Duodenal mucosa (tissue), 2 donors: ENCODE results near the gene EQTN.

Source experiments
- H3K27ac ChIP-seq: one replicate; pipeline ENCODE4 v1.7.0; 2013; ENCODE audit warnings: low read depth, low read length
- H3K27me3 ChIP-seq, 2 donors: one replicate each; pipeline ENCODE4 v1.7.0; 2013; ENCODE audit warnings: low read length in 2 of 2, control low read depth in 1 of 2; ENCODE audit not compliant: insufficient read depth in 2 of 2, control insufficient read depth in 1 of 2
- H3K36me3 ChIP-seq, 2 donors: one replicate each; pipeline ENCODE4 v1.7.0; 2013; ENCODE audit warnings: low read length in 2 of 2, control low read depth in 1 of 2; ENCODE audit not compliant: insufficient read depth in 2 of 2, control insufficient read depth in 1 of 2
- H3K4me1 ChIP-seq, 2 donors: one replicate each; pipeline ENCODE4 v1.7.0; 2013; ENCODE audit warnings: low read length in 2 of 2, control low read depth in 1 of 2; ENCODE audit not compliant: insufficient read depth in 2 of 2, control insufficient read depth in 1 of 2
- H3K4me3 ChIP-seq, 2 donors: one replicate each; pipeline ENCODE4 v1.7.0; 2013; ENCODE audit warnings: low read length in 2 of 2, low read depth in 1 of 2
- H3K9ac ChIP-seq, 2 donors: one replicate each; pipeline ENCODE4 v1.7.0; 2013; ENCODE audit warnings: low read length in 2 of 2, low read depth in 1 of 2
- H3K9me3 ChIP-seq, 2 donors: one replicate each; pipeline ENCODE4 v1.7.0; 2013; ENCODE audit warnings: low read length in 2 of 2, control low read depth in 1 of 2; ENCODE audit not compliant: control insufficient read depth in 1 of 2

The EQTN gene

GRCh38 chr9:27304521-27304920 lies 7.6 kb upstream of the EQTN start:
- no peaks in the 10 kb centered on the region for H3K9me3 ChIP-seq
- H3K9ac ChIP-seq = no peak overlapping the region
- H3K4me3 ChIP-seq = no peak overlapping the region
- H3K27ac ChIP-seq = no peak overlapping the region
- H3K36me3 ChIP-seq = no peaks in the 10 kb centered on the region
- H3K27me3 ChIP-seq = no peaks in the 10 kb centered on the region
- H3K4me1 ChIP-seq = no peaks in the 10 kb centered on the region

GRCh38 chr9:27303219-27303618 lies 6.3 kb upstream of the EQTN start:
- Histone ChIP-seq H3K4me1 (no peaks in the 10 kb centered on the region), H3K4me3 (no peak overlapping the region)

GRCh38 chr9:27293996-27294395 lies 3.0 kb downstream of the EQTN start:
- H3K36me3 ChIP-seq = no peaks in the 10 kb centered on the region
- no peaks in the 10 kb centered on the region for H3K4me1 ChIP-seq
- no peaks in the 10 kb centered on the region for H3K27me3 ChIP-seq
- no peak overlapping the region for H3K9ac ChIP-seq
- H3K4me3 ChIP-seq = no peak overlapping the region
- no peaks in the 10 kb centered on the region for H3K9me3 ChIP-seq
- H3K27ac ChIP-seq = no peak overlapping the region

More at GRCh38 chr9:27303219-27303618, 6.3 kb upstream of the EQTN start:
- Histone ChIP-seq H3K36me3 (no peaks in the 10 kb centered on the region), H3K9me3 (no peaks in the 10 kb centered on the region), H3K27ac (no peak overlapping the region), H3K27me3 (no peaks in the 10 kb centered on the region), H3K9ac (no peak overlapping the region)

GRCh38 chr9:27292659-27293405 lies 4.1 kb downstream of the EQTN start:
- no peaks in the 10 kb centered on the region for H3K4me1 ChIP-seq
- no peak overlapping the region for H3K27ac ChIP-seq
- H3K36me3 ChIP-seq = no peaks in the 10 kb centered on the region
- no peaks in the 10 kb centered on the region for H3K9me3 ChIP-seq
- no peaks in the 10 kb centered on the region for H3K27me3 ChIP-seq
- H3K4me3 ChIP-seq = no peak overlapping the region
- H3K9ac ChIP-seq = no peak overlapping the region

GRCh38 chr9:27291292-27291691 lies 5.7 kb downstream of the EQTN start:
- Histone ChIP-seq H3K27me3 (no peaks in the 10 kb centered on the region), H3K9ac (no peak overlapping the region), H3K4me3 (no peak overlapping the region), H3K27ac (no peak overlapping the region), H3K4me1 (no peaks in the 10 kb centered on the region), H3K36me3 (no peaks in the 10 kb centered on the region), H3K9me3 (no peaks in the 10 kb centered on the region)

- Histone ChIP-seq H3K9ac (no peak overlapping the region), H3K9me3 (no peaks in the 10 kb centered on the region), H3K4me3 (peak overlapping the region in 1 of 2 donors; percentile 29), H3K36me3 (no peaks in the 10 kb centered on the region), H3K4me1 (peaks cover 13 to 24% of the 10 kb centered on the region in 2 donors), H3K27ac (no peak overlapping the region), H3K27me3 (no peaks in the 10 kb centered on the region)
These were observed 14.7 kb downstream of the EQTN start for GRCh38 chr9:27282269-27282668.

- H3K36me3 ChIP-seq = no peaks in the 10 kb centered on the region
- H3K27me3 ChIP-seq = no peaks in the 10 kb centered on the region
- H3K27ac ChIP-seq = no peak overlapping the region
- peaks cover 13 to 24% of the 10 kb centered on the region in 2 donors for H3K4me1 ChIP-seq
- H3K4me3 ChIP-seq = peak overlapping the region in 1 of 2 donors; percentile 56
- H3K9me3 ChIP-seq = no peaks in the 10 kb centered on the region
- no peak overlapping the region for H3K9ac ChIP-seq
These were observed 16.1 kb downstream of the EQTN start for GRCh38 chr9:27280860-27281259.

- peak overlapping the region in 1 of 2 donors; percentile 6 for H3K4me3 ChIP-seq
These were observed 16.7 kb downstream of the EQTN start for GRCh38 chr9:27280249-27280648.

GRCh38 chr9:27279611-27280010 lies 17.3 kb downstream of the EQTN start:
- Histone ChIP-seq H3K4me3 (no peak overlapping the region), H3K36me3 (no peaks in the 10 kb centered on the region), H3K9ac (no peak overlapping the region), H3K9me3 (no peaks in the 10 kb centered on the region), H3K27me3 (no peaks in the 10 kb centered on the region), H3K27ac (no peak overlapping the region), H3K4me1 (peaks cover 13 to 24% of the 10 kb centered on the region in 2 donors)

More at GRCh38 chr9:27280249-27280648, 16.7 kb downstream of the EQTN start:
- Histone ChIP-seq H3K27me3 (no peaks in the 10 kb centered on the region), H3K9ac (no peak overlapping the region), H3K27ac (no peak overlapping the region), H3K9me3 (no peaks in the 10 kb centered on the region), H3K4me1 (peaks cover 13 to 24% of the 10 kb centered on the region in 2 donors), H3K36me3 (no peaks in the 10 kb centered on the region)

- Histone ChIP-seq H3K27me3 (no peaks in the 10 kb centered on the region), H3K9ac (no peak overlapping the region), H3K4me1 (peaks cover 13 to 24% of the 10 kb centered on the region in 2 donors), H3K4me3 (no peak overlapping the region), H3K36me3 (no peaks in the 10 kb centered on the region), H3K27ac (no peak overlapping the region), H3K9me3 (no peaks in the 10 kb centered on the region)
These were observed 18.6 kb downstream of the EQTN start for GRCh38 chr9:27278374-27278773.
